GM12878 (cell line): ENCODE results near the gene CRACDL. TPM values are rescaled to one million over a fixed set of nuclear protein-coding genes. Genes with fewer than 3 reads are reported as not detected.

Experiments
- ATAC-seq: fragments of 200-7000 bp; cut with Tn5 transposase; 3 replicates; pipeline ENCODE4 v1.9.1; 2020; ENCODE audit warnings: mild to moderate bottlenecking, moderate library complexity
- BruUV-seq: library from RNA; stranded (reverse); fragments of 400-500 nt; replicated peaks from 2 replicates; lab custom pipeline; 2021; lab: Mats Ljungman, UMichigan
- CTCF ChIA-PET: fragments of 300-600 bp; sonication (Branson Sonifier 250); formaldehyde crosslinking; extraction: SDS; loops from one replicate; lab custom pipeline; 2021; ENCODE audit warnings: inconsistent platforms; lab: Yijun Ruan, JAX
- POLR2A ChIA-PET: fragments of 350-600 bp; formaldehyde crosslinking; extraction: SDS; loops from one replicate; lab custom pipeline; 2021; ENCODE audit warnings: inconsistent platforms; lab: Charles Lee
- RAD21 ChIA-PET: fragments of 300-600 bp; sonication (Branson Sonifier 250); formaldehyde crosslinking; loops from one replicate; lab custom pipeline; 2023; ENCODE audit warnings: antibody characterized with exemption; ENCODE audit not compliant: unreplicated experiment; lab: Charles Lee
- SMC1A ChIA-PET: fragments of 300-600 bp; sonication (Branson Sonifier 250); formaldehyde crosslinking; loops from one replicate; lab custom pipeline; 2023; ENCODE audit not compliant: unreplicated experiment, uncharacterized antibody; lab: Charles Lee
- DNase-seq: peaks from one replicate; pipeline ENCODE4 v3.0.0-alpha.2; 2011; ENCODE audit warnings: low read depth, low spot score
- FAIRE-seq: peaks from 3 replicates; lab custom pipeline; 2011; peaks lifted over from hg19 to GRCh38; lab: Jason Lieb, UNC
- H2AFZ ChIP-seq: 2 replicates; pipeline ENCODE4 v1.6.0; 2011; ENCODE audit warnings: low read depth, low read length, control low read depth; ENCODE audit not compliant: control insufficient read depth
- H3K27ac ChIP-seq: 2 replicates; pipeline ENCODE4 v1.5.1; 2011; ENCODE audit warnings: control low read depth; ENCODE audit not compliant: control insufficient read depth, insufficient read depth
- H3K27me3 ChIP-seq, 2 experiments: replicated peaks in 1 of 2; 2 replicates each; pipeline versions ENCODE4 v1.6.0 to v1.6.1; 2011; ENCODE audit warnings: low read length in 1 of 2; ENCODE audit not compliant: control insufficient read depth in 2 of 2, insufficient read depth in 2 of 2
- H3K36me3 ChIP-seq, 2 experiments: 2 replicates each; pipeline ENCODE4 v1.5.1; 2011; ENCODE audit warnings: low read length in 1 of 2; ENCODE audit not compliant: control insufficient read depth in 2 of 2, insufficient read depth in 2 of 2
- H3K4me1 ChIP-seq: 2 replicates; pipeline ENCODE4 v1.6.1; 2011; ENCODE audit warnings: mild to moderate bottlenecking, low read length, moderate library complexity, mixed read lengths; ENCODE audit not compliant: control insufficient read depth, insufficient read depth
- H3K4me2 ChIP-seq: 2 replicates; pipeline ENCODE4 v1.6.0; 2011; ENCODE audit warnings: control low read depth; ENCODE audit not compliant: control insufficient read depth, insufficient read depth
- H3K4me3 ChIP-seq: fragments of 200-600 bp; sonication (generic); 2 replicates; pipeline ENCODE4 v1.5.1; 2016
- H3K79me2 ChIP-seq: 2 replicates; pipeline ENCODE4 v1.6.0; 2011; ENCODE audit warnings: low read length; ENCODE audit not compliant: control insufficient read depth, insufficient read depth
- H3K9ac ChIP-seq: 2 replicates; pipeline ENCODE4 v1.8.0; 2011; ENCODE audit warnings: low read length, control low read depth, mixed read lengths; ENCODE audit not compliant: control insufficient read depth, insufficient read depth
- H3K9me3 ChIP-seq: replicated peaks from 3 replicates; pipeline ENCODE4 v1.5.1; 2011; ENCODE audit warnings: mild to moderate bottlenecking, low read length; ENCODE audit not compliant: control insufficient read depth, insufficient read depth
- H4K20me1 ChIP-seq: 2 replicates; pipeline ENCODE4 v1.6.0; 2011; ENCODE audit not compliant: control insufficient read depth, insufficient read depth
- EZH2 ChIP-seq: IDR thresholded peaks from 2 replicates; pipeline ENCODE4 v1.6.1; 2012; ENCODE audit warnings: low read depth, mild to moderate bottlenecking, control low read depth, inconsistent platforms, low read length, borderline replicate concordance; ENCODE audit not compliant: control insufficient read depth
- MLLT1 ChIP-seq: fragments of 450-650 bp; IDR thresholded peaks from 2 replicates; pipeline ENCODE4 v1.6.1; 2016; ENCODE audit warnings: mild to moderate bottlenecking
- PRDM15 ChIP-seq: fragments of 450-650 bp; formaldehyde crosslinking; IDR thresholded peaks from 2 replicates; pipeline ENCODE4 v1.4.0; 2020; ENCODE audit warnings: mild to moderate bottlenecking, moderate library complexity
- WGBS: methylation state at CpG from one replicate; pipeline ENCODE4 v1.1.6; 2016; ENCODE audit warnings: low lambda C conversion rate; ENCODE audit not compliant: insufficient replicate concordance, insufficient coverage; ENCODE audit errors: missing lambda C conversion rate; 5-methylcytosine and 5-hydroxymethylcytosine counted together
- in situ Hi-C: fragments of 300-500 bp; cut with MboI; formaldehyde crosslinking; loops from 9 replicates; pipeline ENCODE4 v1.14.3; 2018; ENCODE audit warnings: mixed read lengths
- intact Hi-C: fragments of 100-400 bp; cut with micrococcal nuclease; formaldehyde crosslinking; loops from one replicate; pipeline ENCODE4 v1.14.2; 2022; ENCODE audit not compliant: unreplicated experiment
- polyA plus RNA-seq, 11 experiments: library from polyadenylated mRNA; depleted of rRNA in 4 of 11; unstranded in 6 of 11; stranded (reverse) in 5 of 11; fragments of >200 nt; fragmentation: Nextera tagmentation in 4 of 11; fragmentation: Illumina TruSeq in 1 of 11; extraction: Ambion mirVana in 4 of 11; extraction: Trizol in 1 of 11; gene quantifications; 1 replicate in 1 of 11; 2 replicates in 10 of 11; pipeline versions ENCODE4 v1.2.1 to v1.2.3, GENCODE V29; 2011 to 2016; ENCODE audit warnings: inconsistent platforms in 2 of 11, missing spikeins in 2 of 11, low read depth in 1 of 11
- total RNA-seq, 4 experiments: library from RNA; depleted of rRNA in 3 of 4; stranded (reverse); fragments of >200 nt in 3 of 4; fragmentation: Illumina TruSeq in 1 of 4; extraction: Trizol in 1 of 4; gene quantifications; 2 replicates each; pipeline versions ENCODE4 v1.2.1 to v1.2.3, GENCODE V29; 2013 to 2021

CRACDL gene
- total and polyA plus RNA-seq, 10 of the 15 experiments (the other 5 are each of a cell fraction or from before 2014, with no cell fraction given), result 0.03 to 0.72 (median 0.14) TPM

- no peak for TF ChIP-seq MLLT1
Measured at GRCh38 chr2:98940102-98940501, 4.1 kb upstream of the CRACDL start (continued).

- Histone ChIP-seq H4K20me1 (no peaks in the 10 kb centered on the region), H3K36me3 (no peaks in the 10 kb centered on the region), H3K4me2 (no peak overlapping the region), H3K4me3 (no peak overlapping the region), H3K9ac (no peak overlapping the region), H3K4me1 (no peaks in the 10 kb centered on the region), H3K27ac (no peak overlapping the region), H3K79me2 (no peaks in the 10 kb centered on the region), H3K27me3 (peaks cover 10 to 17% of the 10 kb centered on the region in 2 experiments), H3K9me3 (no peaks in the 10 kb centered on the region), H2AFZ (no peak overlapping the region)
- ChIA-PET RAD21 (no interaction called here), CTCF (no interaction called here), SMC1A (no interaction called here), POLR2A (no interaction called here)
- BruUV-seq, result no TSS peak
- TF ChIP-seq EZH2, result no peak
- no peak for TF ChIP-seq PRDM15 (CRISPR knock-in tag)
- ATAC-seq (no peak), DNase-seq (no peak), FAIRE-seq (no peak)
- in situ Hi-C loops (no loop called here), intact Hi-C loops (no loop called here)
- 38% methylated on average over 2 of the region's 2 CpGs for WGBS
Measured at GRCh38 chr2:98937906-98938305, 1.9 kb upstream of the CRACDL start.
